CD14-positive monocyte (primary cell): Measurements from ENCODE around the gene MSANTD3. TPM values are rescaled to one million over a fixed set of nuclear protein-coding genes. Genes with fewer than 3 reads are reported as not detected.

Experiments
- DNase-seq, 3 donors: peaks; one replicate each; pipeline ENCODE4 v3.0.0-alpha.2; 2011 to 2022
- H2AFZ ChIP-seq: 2 replicates; pipeline ENCODE4 v1.6.0; 2012; ENCODE audit warnings: mild to moderate bottlenecking, low read depth, low read length, inconsistent platforms; ENCODE audit not compliant: insufficient read depth, poor library complexity, severe bottlenecking
- H3K27ac ChIP-seq, 2 donors: 1 replicate in 1 of 2; 2 replicates in 1 of 2; pipeline ENCODE4 v1.5.1; 2012 to 2013; ENCODE audit warnings: low read length in 2 of 2, control low read depth in 1 of 2, inconsistent platforms in 1 of 2, low read depth in 1 of 2, mild to moderate bottlenecking in 1 of 2
- H3K27me3 ChIP-seq, 2 donors: one replicate each; pipeline versions ENCODE4 v1.6.0 to v1.6.1; 2011 to 2013; ENCODE audit warnings: low read length in 2 of 2; ENCODE audit not compliant: control insufficient read depth in 2 of 2, insufficient read depth in 2 of 2
- H3K36me3 ChIP-seq, 2 donors: replicated peaks in 1 of 2; 1 replicate in 1 of 2; 2 replicates in 1 of 2; pipeline versions ENCODE4 v1.5.1 to v1.6.1; 2012 to 2013; ENCODE audit warnings: low read length in 2 of 2, control low read depth in 1 of 2, inconsistent platforms in 1 of 2, mild to moderate bottlenecking in 1 of 2; ENCODE audit not compliant: insufficient read depth in 2 of 2, control insufficient read depth in 1 of 2
- H3K4me1 ChIP-seq, 2 donors: 1 replicate in 1 of 2; 2 replicates in 1 of 2; pipeline versions ENCODE4 v1.5.1 to v1.6.1; 2012 to 2013; ENCODE audit warnings: low read length in 2 of 2, control low read depth in 1 of 2, inconsistent platforms in 1 of 2, mild to moderate bottlenecking in 1 of 2, moderate library complexity in 1 of 2; ENCODE audit not compliant: insufficient read depth in 2 of 2, control insufficient read depth in 1 of 2
- H3K4me2 ChIP-seq: replicated peaks from 2 replicates; pipeline ENCODE3; 2012; ENCODE audit warnings: low read length, moderate library complexity, mild to moderate bottlenecking; ENCODE audit not compliant: poor library complexity, severe bottlenecking; ENCODE audit errors: extremely low read depth
- H3K4me3 ChIP-seq, 3 experiments: fragments of 200-600 bp in 1 of 3; sonication (generic) in 1 of 3; replicated peaks in 1 of 3; 1 replicate in 2 of 3; 2 replicates in 1 of 3; pipeline ENCODE4 v1.5.1; 2011 to 2013; ENCODE audit warnings: low read length in 3 of 3, mild to moderate bottlenecking in 3 of 3, control low read depth in 2 of 3, low read depth in 2 of 3, inconsistent platforms in 1 of 3, moderate library complexity in 1 of 3
- H3K79me2 ChIP-seq: 2 replicates; pipeline ENCODE4 v1.6.0; 2012; ENCODE audit warnings: mild to moderate bottlenecking, control low read depth, inconsistent platforms, low read length, moderate library complexity; ENCODE audit not compliant: insufficient read depth
- H3K9ac ChIP-seq: 2 replicates; pipeline ENCODE4 v1.6.0; 2017; ENCODE audit warnings: low read length, mild to moderate bottlenecking; ENCODE audit not compliant: insufficient read depth, poor library complexity, severe bottlenecking
- H3K9me3 ChIP-seq, 2 donors: replicated peaks in 1 of 2; 1 replicate in 1 of 2; 2 replicates in 1 of 2; pipeline versions ENCODE4 v1.5.1 to v1.6.1; 2012 to 2013; ENCODE audit warnings: low read length in 2 of 2, control low read depth in 1 of 2; ENCODE audit not compliant: control insufficient read depth in 1 of 2, insufficient read depth in 1 of 2
- H4K20me1 ChIP-seq: 2 replicates; pipeline ENCODE4 v1.6.0; 2012; ENCODE audit warnings: mild to moderate bottlenecking, low read length, control low read depth, moderate library complexity; ENCODE audit not compliant: insufficient read depth
- H3K27ac Mint-ChIP-seq, 7 donors: one replicate each; pipeline ENCODE4 v1.8.0; 2020; ENCODE audit warnings: mild to moderate bottlenecking in 7 of 7, mixed read lengths in 7 of 7, moderate library complexity in 6 of 7, inconsistent platforms in 2 of 7
- H3K27me3 Mint-ChIP-seq, 3 donors: one replicate each; pipeline ENCODE4 v1.8.0; 2021 to 2022; ENCODE audit warnings: low read depth in 3 of 3, mild to moderate bottlenecking in 3 of 3, mixed read lengths in 3 of 3, moderate library complexity in 3 of 3, inconsistent platforms in 1 of 3
- H3K36me3 Mint-ChIP-seq, 2 donors: one replicate each; pipeline ENCODE4 v1.8.0; 2020; ENCODE audit warnings: mixed read lengths in 2 of 2, inconsistent platforms in 1 of 2, mild to moderate bottlenecking in 1 of 2
- H3K4me1 Mint-ChIP-seq: one replicate; pipeline ENCODE4 v1.8.0; 2020; ENCODE audit warnings: mild to moderate bottlenecking, mixed read lengths
- H3K4me3 Mint-ChIP-seq, 2 donors: one replicate each; pipeline ENCODE4 v1.8.0; 2020; ENCODE audit warnings: mild to moderate bottlenecking in 2 of 2, mixed read lengths in 2 of 2, moderate library complexity in 1 of 2
- H3K9me3 Mint-ChIP-seq, 7 donors: one replicate each; pipeline ENCODE4 v1.8.0; 2020 to 2022; ENCODE audit warnings: mixed read lengths in 7 of 7, mild to moderate bottlenecking in 6 of 7, moderate library complexity in 6 of 7, inconsistent platforms in 2 of 7
- CTCF ChIP-seq: fragments of 200-600 bp; IDR thresholded peaks from one replicate; pipeline ENCODE4 v1.8.0; 2022; ENCODE audit warnings: antibody characterized with exemption, mild to moderate bottlenecking
- WGBS: methylation state at CpG from one replicate; pipeline ENCODE4 v1.1.5; 2013; ENCODE audit warnings: missing lambda C conversion rate; ENCODE audit not compliant: insufficient coverage; 5-methylcytosine and 5-hydroxymethylcytosine counted together
- intact Hi-C, 2 donors: fragments of 100-400 bp; cut with micrococcal nuclease; formaldehyde crosslinking; loops; one replicate each; pipeline versions ENCODE4 v1.15.0 to v1.15.1; 2023
- polyA plus RNA-seq, 3 donors: library from polyadenylated mRNA; depleted of rRNA in 1 of 3; unstranded in 2 of 3; stranded (reverse) in 1 of 3; fragments of 300-500 nt in 2 of 3; fragments of >200 nt in 1 of 3; fragmentation: Illumina TruSeq in 2 of 3; gene quantifications; 1 replicate in 2 of 3; 2 replicates in 1 of 3; pipeline ENCODE4 v1.2.3, GENCODE V29; 2012 to 2021

The MSANTD3 gene
- polyA plus RNA-seq, 3 donors, result 0.82 to 1.7 (median 1.1) TPM

GRCh38 chr9:100485196-100485595, 58.3 kb downstream of the MSANTD3 start:
- H3K4me2 ChIP-seq, result no peak overlapping the region
- no peak for TF ChIP-seq CTCF
- H3K4me1 ChIP-seq, result no peaks in the 10 kb centered on the region
- H3K9me3 ChIP-seq, result no peaks in the 10 kb centered on the region
- no peaks in the 10 kb centered on the region for H4K20me1 ChIP-seq
- Mint-ChIP-seq H3K27ac (no peak overlapping the region), H3K4me3 (no peak overlapping the region), H3K27me3 (peaks cover 0 to 2% (median 1%) of the 10 kb centered on the region in 3 donors), H3K4me1 (no peaks in the 10 kb centered on the region), H3K36me3 (no peaks in the 10 kb centered on the region), H3K9me3 (no peaks in the 10 kb centered on the region)
- DNase-seq, result no peak
- intact Hi-C loops, result no loop called here
- no peak overlapping the region for H3K9ac ChIP-seq
- no peak overlapping the region for H2AFZ ChIP-seq
- H3K36me3 ChIP-seq, result no peaks in the 10 kb centered on the region
- 100% methylated on average over 1 of the region's 1 CpG for WGBS
- H3K27me3 ChIP-seq, result no peaks in the 10 kb centered on the region
- H3K27ac ChIP-seq, result no peak overlapping the region
- no peak overlapping the region for H3K4me3 ChIP-seq
- no peaks in the 10 kb centered on the region for H3K79me2 ChIP-seq

- Mint-ChIP-seq H3K9me3 (no peaks in the 10 kb centered on the region), H3K4me1 (no peaks in the 10 kb centered on the region), H3K4me3 (no peak overlapping the region), H3K27me3 (peaks cover 0 to 2% (median 1%) of the 10 kb centered on the region in 3 donors), H3K36me3 (no peaks in the 10 kb centered on the region), H3K27ac (no peak overlapping the region)
- no peaks in the 10 kb centered on the region for H3K27me3 ChIP-seq
- 83% methylated on average over 4 of the region's 10 CpGs for WGBS
- H3K4me2 ChIP-seq, result no peak overlapping the region
- intact Hi-C loops, result no loop called here
- no peak for DNase-seq
- H3K4me1 ChIP-seq, result no peaks in the 10 kb centered on the region
- no peaks in the 10 kb centered on the region for H3K36me3 ChIP-seq
- no peak overlapping the region for H3K4me3 ChIP-seq
- no peak overlapping the region for H3K27ac ChIP-seq
- no peak for TF ChIP-seq CTCF
- no peaks in the 10 kb centered on the region for H4K20me1 ChIP-seq
- no peak overlapping the region for H2AFZ ChIP-seq
- no peaks in the 10 kb centered on the region for H3K79me2 ChIP-seq
- H3K9me3 ChIP-seq, result no peaks in the 10 kb centered on the region
- H3K9ac ChIP-seq, result no peak overlapping the region
Observed at GRCh38 chr9:100486479-100487176, 59.7 kb downstream of the MSANTD3 start.
